Endothelial cell of umbilical vein (primary cell): ENCODE measurements around the gene AFF1. TPM values are rescaled to one million over a fixed set of nuclear protein-coding genes. Genes with fewer than 3 reads are reported as not detected.

Source experiments
- BruUV-seq: library from RNA; stranded (reverse); fragments of 400-500 nt; replicated peaks from 2 replicates; lab custom pipeline; 2021; lab: Mats Ljungman, UMichigan
- CTCF ChIA-PET: fragments of 300-600, 350-600 bp; sonication (Branson Sonifier 250); formaldehyde crosslinking; loops from one replicate; lab custom pipeline; 2021; ENCODE audit warnings: antibody characterized with exemption, inconsistent platforms; lab: Charles Lee
- POLR2A ChIA-PET: fragments of 300-600, 350-600 bp; sonication (Branson Sonifier 250); formaldehyde crosslinking; loops from one replicate; lab custom pipeline; 2021; ENCODE audit warnings: antibody characterized with exemption, inconsistent platforms; lab: Charles Lee
- DNase-seq: peaks from one replicate; pipeline ENCODE4 v3.0.0-alpha.2; 2011; ENCODE audit warnings: low read depth, low spot score
- FAIRE-seq: peaks from 2 replicates; lab custom pipeline; 2011; peaks lifted over from hg19 to GRCh38; lab: Jason Lieb, UNC
- H2AFZ ChIP-seq: 2 replicates; pipeline ENCODE4 v1.6.0; 2012; ENCODE audit warnings: low read depth, low read length, control low read depth, inconsistent platforms
- H3K27ac ChIP-seq: 2 replicates; pipeline ENCODE4 v1.5.1; 2011; ENCODE audit warnings: low read depth, mild to moderate bottlenecking, control low read depth, low read length, moderate library complexity; ENCODE audit not compliant: insufficient read depth
- H3K27me3 ChIP-seq, 2 experiments: 2 replicates each; pipeline versions ENCODE4 v1.6.0 to v1.6.1; 2011; ENCODE audit warnings: low read length in 2 of 2, mixed read lengths in 1 of 2; ENCODE audit not compliant: control insufficient read depth in 2 of 2, insufficient read depth in 2 of 2
- H3K36me3 ChIP-seq, 2 experiments: 2 replicates in 1 of 2; 3 replicates in 1 of 2; pipeline ENCODE4 v1.5.1; 2011; ENCODE audit warnings: low read length in 2 of 2, mild to moderate bottlenecking in 1 of 2, moderate library complexity in 1 of 2; ENCODE audit not compliant: control insufficient read depth in 2 of 2, insufficient read depth in 2 of 2; ENCODE audit errors: extremely low read depth in 1 of 2
- H3K4me1 ChIP-seq: 3 replicates; pipeline ENCODE4 v1.5.1; 2011; ENCODE audit warnings: mild to moderate bottlenecking, low read length; ENCODE audit not compliant: control insufficient read depth, insufficient read depth; ENCODE audit errors: extremely low read depth
- H3K4me2 ChIP-seq: 2 replicates; pipeline ENCODE4 v1.6.1; 2011; ENCODE audit warnings: low read length, control low read depth, mixed read lengths; ENCODE audit not compliant: insufficient read depth
- H3K4me3 ChIP-seq, 3 experiments: fragments of 200-600 bp in 1 of 3; sonication (generic), shearing (Covaris generic) in 1 of 3; replicated peaks in 1 of 3; 2 replicates each; pipeline ENCODE4 v1.5.1; 2011 to 2016; ENCODE audit warnings: control low read depth in 3 of 3, low read length in 3 of 3, mild to moderate bottlenecking in 2 of 3, inconsistent platforms in 1 of 3, low read depth in 1 of 3, moderate library complexity in 1 of 3; ENCODE audit not compliant: insufficient read depth in 1 of 3
- H3K79me2 ChIP-seq: 2 replicates; pipeline ENCODE4 v1.6.0; 2012; ENCODE audit warnings: low read length, inconsistent platforms; ENCODE audit not compliant: control insufficient read depth, insufficient read depth
- H3K9ac ChIP-seq: replicated peaks from 2 replicates; pipeline ENCODE3; 2011; ENCODE audit warnings: low read length, control low read depth; ENCODE audit not compliant: insufficient read depth; ENCODE audit errors: extremely low read depth
- H3K9me1 ChIP-seq: replicated peaks from 3 replicates; pipeline ENCODE4 v1.6.0; 2011; ENCODE audit warnings: mild to moderate bottlenecking, low read length; ENCODE audit not compliant: control insufficient read depth, insufficient read depth; ENCODE audit errors: extremely low read depth
- H3K9me3 ChIP-seq: replicated peaks from 2 replicates; pipeline ENCODE4 v1.5.1; 2012; ENCODE audit warnings: low read length, inconsistent platforms; ENCODE audit not compliant: control insufficient read depth, insufficient read depth
- H4K20me1 ChIP-seq: replicated peaks from 2 replicates; pipeline ENCODE3; 2011; ENCODE audit warnings: mild to moderate bottlenecking, low read length; ENCODE audit not compliant: control insufficient read depth, insufficient read depth; ENCODE audit errors: extremely low read depth
- EZH2 ChIP-seq: IDR thresholded peaks from 2 replicates; pipeline ENCODE4 v1.6.1; 2012; ENCODE audit warnings: borderline replicate concordance, low read depth, mild to moderate bottlenecking, moderate library complexity, low read length, inconsistent platforms; ENCODE audit not compliant: severe bottlenecking
- FOS ChIP-seq: IDR thresholded peaks from 2 replicates; pipeline ENCODE4 v1.6.1; 2011; ENCODE audit warnings: mild to moderate bottlenecking, low read length, moderate library complexity, borderline replicate concordance; ENCODE audit not compliant: insufficient read depth
- GATA2 ChIP-seq: IDR thresholded peaks from 2 replicates; pipeline ENCODE4 v1.7.0; 2011; ENCODE audit warnings: low read depth, mild to moderate bottlenecking, moderate library complexity, mixed read lengths, low read length; ENCODE audit not compliant: insufficient read length, insufficient read depth
- JUN ChIP-seq: IDR thresholded peaks from 2 replicates; pipeline ENCODE4 v1.6.1; 2011; ENCODE audit warnings: borderline replicate concordance, low read depth; ENCODE audit not compliant: insufficient read length, insufficient read depth
- MYC ChIP-seq: IDR thresholded peaks from one replicate; pipeline ENCODE4 v1.6.1; 2011; ENCODE audit warnings: mild to moderate bottlenecking, low read depth, low read length
- POLR2A ChIP-seq: IDR thresholded peaks from 2 replicates; pipeline ENCODE4 v1.6.1; 2012; ENCODE audit warnings: low read depth, mild to moderate bottlenecking, control low read depth, low read length
- POLR2AphosphoS5 ChIP-seq: IDR thresholded peaks from 2 replicates; pipeline ENCODE4 v1.6.1; 2012; ENCODE audit warnings: low read depth, mild to moderate bottlenecking, control low read depth, low read length, moderate library complexity; ENCODE audit not compliant: insufficient read depth
- dilution Hi-C: fragments of 300-500 bp; cut with MboI; formaldehyde crosslinking; loops from one replicate; pipeline ENCODE4 v1.15.0; 2019; ENCODE audit warnings: low sequenced_read_pairs; ENCODE audit not compliant: extremely low pct_ligation_motif_present
- intact Hi-C: fragments of 100-400 bp; cut with micrococcal nuclease; formaldehyde crosslinking; loops from one replicate; pipeline ENCODE4 v1.10.0; 2022
- polyA plus RNA-seq, 4 experiments: library from polyadenylated mRNA; depleted of rRNA in 3 of 4; stranded (reverse) in 3 of 4; unstranded in 1 of 4; fragments of >200 nt; gene quantifications; 2 replicates each; pipeline versions ENCODE4 v1.2.1 to v1.2.3, GENCODE V29; 2011 to 2012; ENCODE audit warnings: missing spikeins in 1 of 4
- total RNA-seq: library from RNA; stranded (reverse); gene quantifications from 2 replicates; pipeline ENCODE4 v1.2.3, GENCODE V29; 2021
- TF ChIP-seq, protein P1 (sequence below), 2 donors: IDR thresholded peaks; 1 replicate in 1 of 2; 2 replicates in 1 of 2; pipeline ENCODE4 v1.5.1; 2011; ENCODE audit warnings: low read length in 2 of 2, mild to moderate bottlenecking in 2 of 2, moderate library complexity in 2 of 2, control low read depth in 1 of 2, inconsistent platforms in 1 of 2, low read depth in 1 of 2; ENCODE audit not compliant: insufficient read depth in 1 of 2; ENCODE audit errors: extremely low read depth in 1 of 2
- TF ChIP-seq, protein P2 (sequence below): IDR thresholded peaks from 2 replicates; pipeline ENCODE4 v1.6.1; 2011; ENCODE audit not compliant: insufficient read depth, insufficient read length

The AFF1 gene
- total and polyA plus RNA-seq, 2 donors (not counting 3 experiments of a cell fraction or from before 2014, with no cell fraction given), result 26.2 to 106 TPM

DNA sequence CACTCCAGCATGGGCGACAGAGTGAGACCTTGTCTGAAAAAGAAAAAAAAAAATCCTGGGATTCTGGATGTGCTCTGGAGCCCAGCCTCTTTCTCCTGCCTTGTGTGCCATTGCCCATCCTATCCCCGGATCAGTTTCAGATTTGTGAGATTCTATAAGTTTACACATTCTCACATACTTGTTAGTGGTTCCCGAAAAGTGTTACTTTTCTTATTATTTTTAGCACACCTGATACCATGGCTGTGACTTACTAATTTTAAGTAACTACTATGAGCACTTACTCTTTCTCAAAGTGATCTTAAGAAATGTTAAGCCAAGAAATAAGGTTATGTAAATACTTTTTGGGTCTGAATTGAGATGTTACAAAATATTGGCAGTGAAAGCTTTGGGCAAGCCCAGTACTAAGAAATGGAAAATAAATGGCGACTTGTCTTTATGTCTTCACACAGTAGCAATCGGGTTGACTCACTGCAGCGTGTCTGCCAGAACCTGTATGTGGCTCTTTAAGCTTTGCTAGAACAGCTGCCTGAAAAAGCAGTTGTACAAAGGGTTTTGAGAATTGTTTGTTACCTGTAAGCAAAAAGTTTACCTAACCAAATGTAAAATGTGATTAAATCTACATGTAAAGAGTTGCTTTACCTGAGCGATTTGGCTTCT lies 166.9 kb downstream of the AFF1 start:
- no peak overlapping the region for H3K27ac ChIP-seq
- intact Hi-C loops, result loop anchor here (10.0 kb wide), 1 partner anchor 507 kb away; the partner anchor contains the start of gene PTPN13
- no peak overlapping the region for H3K4me3 ChIP-seq
- H3K9ac ChIP-seq, result no peak overlapping the region
- DNase-seq (no peak), FAIRE-seq (no peak)
- BruUV-seq, result no TSS peak
- H3K4me2 ChIP-seq, result no peak overlapping the region
- TF ChIP-seq, protein P1, sequence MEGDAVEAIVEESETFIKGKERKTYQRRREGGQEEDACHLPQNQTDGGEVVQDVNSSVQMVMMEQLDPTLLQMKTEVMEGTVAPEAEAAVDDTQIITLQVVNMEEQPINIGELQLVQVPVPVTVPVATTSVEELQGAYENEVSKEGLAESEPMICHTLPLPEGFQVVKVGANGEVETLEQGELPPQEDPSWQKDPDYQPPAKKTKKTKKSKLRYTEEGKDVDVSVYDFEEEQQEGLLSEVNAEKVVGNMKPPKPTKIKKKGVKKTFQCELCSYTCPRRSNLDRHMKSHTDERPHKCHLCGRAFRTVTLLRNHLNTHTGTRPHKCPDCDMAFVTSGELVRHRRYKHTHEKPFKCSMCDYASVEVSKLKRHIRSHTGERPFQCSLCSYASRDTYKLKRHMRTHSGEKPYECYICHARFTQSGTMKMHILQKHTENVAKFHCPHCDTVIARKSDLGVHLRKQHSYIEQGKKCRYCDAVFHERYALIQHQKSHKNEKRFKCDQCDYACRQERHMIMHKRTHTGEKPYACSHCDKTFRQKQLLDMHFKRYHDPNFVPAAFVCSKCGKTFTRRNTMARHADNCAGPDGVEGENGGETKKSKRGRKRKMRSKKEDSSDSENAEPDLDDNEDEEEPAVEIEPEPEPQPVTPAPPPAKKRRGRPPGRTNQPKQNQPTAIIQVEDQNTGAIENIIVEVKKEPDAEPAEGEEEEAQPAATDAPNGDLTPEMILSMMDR (IDR thresholded peaks at IDR 0.05; ENCODE audit: extremely low read depth in 1 of 2, insufficient read depth in 1 of 2, low read depth in 1 of 2, low read length in 2 of 2), result no peak
- TF ChIP-seq GATA2 (no peak), FOS (no peak), MYC (no peak), EZH2 (no peak), JUN (no peak), POLR2AphosphoS5 (no peak), POLR2A (no peak)
- TF ChIP-seq, protein P2, sequence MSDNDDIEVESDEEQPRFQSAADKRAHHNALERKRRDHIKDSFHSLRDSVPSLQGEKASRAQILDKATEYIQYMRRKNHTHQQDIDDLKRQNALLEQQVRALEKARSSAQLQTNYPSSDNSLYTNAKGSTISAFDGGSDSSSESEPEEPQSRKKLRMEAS, result no peak
- peaks cover 17% of the 10 kb centered on the region for H3K4me1 ChIP-seq
- dilution Hi-C loops, result loop anchor here (25.0 kb wide), 1 partner anchor 189 kb away; no protein-coding TSS in a partner anchor
- peaks cover 3% of the 10 kb centered on the region for H3K79me2 ChIP-seq
- H2AFZ ChIP-seq, result no peak overlapping the region
- no peaks in the 10 kb centered on the region for H3K9me3 ChIP-seq
- ChIA-PET CTCF (no interaction called here), POLR2A (no interaction called here)
- H3K9me1 ChIP-seq, result no peaks in the 10 kb centered on the region
- no peaks in the 10 kb centered on the region for H4K20me1 ChIP-seq
- H3K36me3 ChIP-seq, result peaks cover 4 to 5% of the 10 kb centered on the region in 2 experiments
- H3K27me3 ChIP-seq, result no peaks in the 10 kb centered on the region
